GOT3 (cell line): ENCODE measurements around the gene IL16.

Experiments
- DNase-seq: peaks from one replicate; lab custom pipeline; 2025; ENCODE audit warnings: mixed read lengths; lab: John Stamatoyannopoulos, UW

Gene IL16

GRCh38 chr15:81174792-81175327, 21.8 kb upstream of the IL16 start:
- no peak for DNase-seq

GRCh38 chr15:81175496-81175895, 21.2 kb upstream of the IL16 start:
- no peak for DNase-seq

- no peak for DNase-seq
These were observed 20.3 kb upstream of the IL16 start for GRCh38 chr15:81176291-81176893.

GRCh38 chr15:81178365-81178764, 18.3 kb upstream of the IL16 start:
- no peak for DNase-seq

GRCh38 chr15:81181220-81181619, 15.5 kb upstream of the IL16 start:
- no peak for DNase-seq

- no peak for DNase-seq
These were observed 14.5 kb upstream of the IL16 start for GRCh38 chr15:81182031-81182755.

- DNase-seq: no peak
These were observed 13.8 kb upstream of the IL16 start for GRCh38 chr15:81182756-81183438.

- no peak for DNase-seq
These were observed 13.3 kb upstream of the IL16 start for GRCh38 chr15:81183439-81183775.

GRCh38 chr15:81184188-81184587, 12.5 kb upstream of the IL16 start:
- DNase-seq: no peak

- DNase-seq: no peak
These were observed 10.9 kb upstream of the IL16 start for GRCh38 chr15:81185631-81186295.

GRCh38 chr15:81188354-81188753, 8.3 kb upstream of the IL16 start:
- DNase-seq: no peak

- no peak for DNase-seq
These were observed 6.9 kb upstream of the IL16 start for GRCh38 chr15:81189583-81190283.

- DNase-seq: no peak
These were observed 5.7 kb upstream of the IL16 start for GRCh38 chr15:81190922-81191507.

GRCh38 chr15:81191701-81192100, 5.0 kb upstream of the IL16 start:
- no peak for DNase-seq

GRCh38 chr15:81194723-81195122, 2.0 kb upstream of the IL16 start:
- DNase-seq: no peak

GRCh38 chr15:81195339-81195864, 1.3 kb upstream of the IL16 start:
- no peak for DNase-seq

- no peak for DNase-seq
These were observed 564 bp downstream of the IL16 start for GRCh38 chr15:81197255-81197630.

- DNase-seq: no peak
These were observed 1.1 kb downstream of the IL16 start for GRCh38 chr15:81197688-81198281.

GRCh38 chr15:81199031-81199779, 2.5 kb downstream of the IL16 start:
- DNase-seq: no peak

GRCh38 chr15:81206018-81206417, 9.3 kb downstream of the IL16 start:
- DNase-seq: no peak
